Endothelial cell of umbilical vein (primary cell): Measurements from ENCODE around the gene ZNF319. TPM values are rescaled to one million over a fixed set of nuclear protein-coding genes. Genes with fewer than 3 reads are reported as not detected.

Source experiments
- BruUV-seq: library from RNA; stranded (reverse); fragments of 400-500 nt; replicated peaks from 2 replicates; lab custom pipeline; 2021; lab: Mats Ljungman, UMichigan
- CTCF ChIA-PET: fragments of 300-600, 350-600 bp; sonication (Branson Sonifier 250); formaldehyde crosslinking; loops from one replicate; lab custom pipeline; 2021; ENCODE audit warnings: antibody characterized with exemption, inconsistent platforms; lab: Charles Lee
- POLR2A ChIA-PET: fragments of 300-600, 350-600 bp; sonication (Branson Sonifier 250); formaldehyde crosslinking; loops from one replicate; lab custom pipeline; 2021; ENCODE audit warnings: antibody characterized with exemption, inconsistent platforms; lab: Charles Lee
- DNase-seq: peaks from one replicate; pipeline ENCODE4 v3.0.0-alpha.2; 2011; ENCODE audit warnings: low read depth, low spot score
- FAIRE-seq: peaks from 2 replicates; lab custom pipeline; 2011; peaks lifted over from hg19 to GRCh38; lab: Jason Lieb, UNC
- H2AFZ ChIP-seq: 2 replicates; pipeline ENCODE4 v1.6.0; 2012; ENCODE audit warnings: low read depth, low read length, control low read depth, inconsistent platforms
- H3K27ac ChIP-seq: 2 replicates; pipeline ENCODE4 v1.5.1; 2011; ENCODE audit warnings: low read depth, mild to moderate bottlenecking, control low read depth, low read length, moderate library complexity; ENCODE audit not compliant: insufficient read depth
- H3K27me3 ChIP-seq, 2 experiments: 2 replicates each; pipeline versions ENCODE4 v1.6.0 to v1.6.1; 2011; ENCODE audit warnings: low read length in 2 of 2, mixed read lengths in 1 of 2; ENCODE audit not compliant: control insufficient read depth in 2 of 2, insufficient read depth in 2 of 2
- H3K36me3 ChIP-seq, 2 experiments: 2 replicates in 1 of 2; 3 replicates in 1 of 2; pipeline ENCODE4 v1.5.1; 2011; ENCODE audit warnings: low read length in 2 of 2, mild to moderate bottlenecking in 1 of 2, moderate library complexity in 1 of 2; ENCODE audit not compliant: control insufficient read depth in 2 of 2, insufficient read depth in 2 of 2; ENCODE audit errors: extremely low read depth in 1 of 2
- H3K4me1 ChIP-seq: 3 replicates; pipeline ENCODE4 v1.5.1; 2011; ENCODE audit warnings: mild to moderate bottlenecking, low read length; ENCODE audit not compliant: control insufficient read depth, insufficient read depth; ENCODE audit errors: extremely low read depth
- H3K4me2 ChIP-seq: 2 replicates; pipeline ENCODE4 v1.6.1; 2011; ENCODE audit warnings: low read length, control low read depth, mixed read lengths; ENCODE audit not compliant: insufficient read depth
- H3K4me3 ChIP-seq, 3 experiments: fragments of 200-600 bp in 1 of 3; sonication (generic), shearing (Covaris generic) in 1 of 3; replicated peaks in 1 of 3; 2 replicates each; pipeline ENCODE4 v1.5.1; 2011 to 2016; ENCODE audit warnings: control low read depth in 3 of 3, low read length in 3 of 3, mild to moderate bottlenecking in 2 of 3, inconsistent platforms in 1 of 3, low read depth in 1 of 3, moderate library complexity in 1 of 3; ENCODE audit not compliant: insufficient read depth in 1 of 3
- H3K79me2 ChIP-seq: 2 replicates; pipeline ENCODE4 v1.6.0; 2012; ENCODE audit warnings: low read length, inconsistent platforms; ENCODE audit not compliant: control insufficient read depth, insufficient read depth
- H3K9ac ChIP-seq: replicated peaks from 2 replicates; pipeline ENCODE3; 2011; ENCODE audit warnings: low read length, control low read depth; ENCODE audit not compliant: insufficient read depth; ENCODE audit errors: extremely low read depth
- H3K9me1 ChIP-seq: replicated peaks from 3 replicates; pipeline ENCODE4 v1.6.0; 2011; ENCODE audit warnings: mild to moderate bottlenecking, low read length; ENCODE audit not compliant: control insufficient read depth, insufficient read depth; ENCODE audit errors: extremely low read depth
- H3K9me3 ChIP-seq: replicated peaks from 2 replicates; pipeline ENCODE4 v1.5.1; 2012; ENCODE audit warnings: low read length, inconsistent platforms; ENCODE audit not compliant: control insufficient read depth, insufficient read depth
- H4K20me1 ChIP-seq: replicated peaks from 2 replicates; pipeline ENCODE3; 2011; ENCODE audit warnings: mild to moderate bottlenecking, low read length; ENCODE audit not compliant: control insufficient read depth, insufficient read depth; ENCODE audit errors: extremely low read depth
- CTCF ChIP-seq, 2 donors: IDR thresholded peaks; 1 replicate in 1 of 2; 2 replicates in 1 of 2; pipeline ENCODE4 v1.5.1; 2011; ENCODE audit warnings: low read length in 2 of 2, mild to moderate bottlenecking in 2 of 2, moderate library complexity in 2 of 2, control low read depth in 1 of 2, inconsistent platforms in 1 of 2, low read depth in 1 of 2; ENCODE audit not compliant: insufficient read depth in 1 of 2; ENCODE audit errors: extremely low read depth in 1 of 2
- EZH2 ChIP-seq: IDR thresholded peaks from 2 replicates; pipeline ENCODE4 v1.6.1; 2012; ENCODE audit warnings: borderline replicate concordance, low read depth, mild to moderate bottlenecking, moderate library complexity, low read length, inconsistent platforms; ENCODE audit not compliant: severe bottlenecking
- FOS ChIP-seq: IDR thresholded peaks from 2 replicates; pipeline ENCODE4 v1.6.1; 2011; ENCODE audit warnings: mild to moderate bottlenecking, low read length, moderate library complexity, borderline replicate concordance; ENCODE audit not compliant: insufficient read depth
- POLR2A ChIP-seq: IDR thresholded peaks from 2 replicates; pipeline ENCODE4 v1.6.1; 2012; ENCODE audit warnings: low read depth, mild to moderate bottlenecking, control low read depth, low read length
- dilution Hi-C: fragments of 300-500 bp; cut with MboI; formaldehyde crosslinking; loops from one replicate; pipeline ENCODE4 v1.15.0; 2019; ENCODE audit warnings: low sequenced_read_pairs; ENCODE audit not compliant: extremely low pct_ligation_motif_present
- intact Hi-C: fragments of 100-400 bp; cut with micrococcal nuclease; formaldehyde crosslinking; loops from one replicate; pipeline ENCODE4 v1.10.0; 2022
- polyA plus RNA-seq, 4 experiments: library from polyadenylated mRNA; depleted of rRNA in 3 of 4; stranded (reverse) in 3 of 4; unstranded in 1 of 4; fragments of >200 nt; gene quantifications; 2 replicates each; pipeline versions ENCODE4 v1.2.1 to v1.2.3, GENCODE V29; 2011 to 2012; ENCODE audit warnings: missing spikeins in 1 of 4
- total RNA-seq: library from RNA; stranded (reverse); gene quantifications from 2 replicates; pipeline ENCODE4 v1.2.3, GENCODE V29; 2021

Gene ZNF319
- total and polyA plus RNA-seq, 2 donors (not counting 3 experiments of a cell fraction or from before 2014, with no cell fraction given): 5.4 to 9.9 TPM

DNA sequence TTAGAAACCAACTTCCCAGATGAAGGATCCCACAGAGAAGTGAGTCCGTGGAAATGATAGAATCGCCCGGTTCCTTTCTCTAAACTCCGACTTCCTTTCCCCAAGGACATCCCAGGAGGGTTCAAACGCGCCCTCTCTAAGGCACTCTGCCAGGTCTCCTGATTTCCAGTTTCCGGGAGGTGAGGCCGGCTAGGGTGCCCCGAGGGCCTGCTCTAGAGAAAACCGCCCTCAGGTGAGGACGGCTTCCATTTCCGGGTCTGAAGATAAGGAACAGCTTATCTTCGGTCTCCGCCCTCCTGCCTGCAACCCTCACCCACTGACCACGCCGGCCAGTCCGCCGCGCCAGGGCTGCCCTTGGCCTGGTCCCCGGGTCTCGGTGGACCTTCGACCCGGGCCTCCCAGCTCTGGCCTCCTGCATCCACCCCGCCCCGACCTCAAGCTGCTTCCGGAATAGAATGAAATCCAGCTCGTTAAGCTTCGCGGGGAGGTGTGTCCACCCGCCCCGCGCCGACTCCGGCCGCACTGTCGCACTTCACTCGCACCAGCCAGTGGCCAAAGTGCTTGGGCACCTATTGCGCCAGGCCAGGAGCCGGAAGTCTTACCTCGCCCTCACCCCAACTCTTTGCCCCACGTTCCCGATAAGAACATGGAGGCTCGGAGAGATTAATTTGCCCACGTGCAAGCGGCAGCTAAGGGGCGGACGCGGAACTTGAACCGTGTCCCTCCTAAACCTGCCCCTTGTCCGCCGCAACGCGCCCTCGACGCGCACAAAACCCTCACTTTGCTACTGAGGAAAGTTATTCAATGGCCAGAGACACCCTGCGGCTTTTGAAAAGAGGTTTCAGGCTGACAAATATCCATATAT lies 24.2 kb upstream of the ZNF319 start:
- H3K9me1 ChIP-seq: no peaks in the 10 kb centered on the region
- peaks cover 0 to 8% of the 10 kb centered on the region in 2 experiments for H3K27me3 ChIP-seq
- peak overlapping the region; percentile 84 for H3K4me2 ChIP-seq
- no peak overlapping the region for H3K27ac ChIP-seq
- no peak for FAIRE-seq
- peak overlapping the region; percentile 44 to 64 (median 51) for H3K4me3 ChIP-seq
- intact Hi-C loops: loop anchor here (1.0 kb wide), 1 partner anchor 98 kb away; no protein-coding TSS in a partner anchor
- POLR2A ChIA-PET: no interaction called here
- H3K36me3 ChIP-seq: no peaks in the 10 kb centered on the region
- no peaks in the 10 kb centered on the region for H4K20me1 ChIP-seq
- H3K9ac ChIP-seq: no peak overlapping the region
- CTCF ChIA-PET: interaction anchor here (1.0 to 5.6 kb wide), 7 partner anchors 8 to 463 kb away, joined by 4 to 81 read pairs (median 6); partner anchors contain the start of gene CFAP20
- dilution Hi-C loops: no loop called here
- TF ChIP-seq POLR2A (no peak), FOS (no peak), EZH2 (peak; percentile 30), CTCF (IDR thresholded peaks at IDR 0.05; ENCODE audit: extremely low read depth in 1 of 2, insufficient read depth in 1 of 2, low read depth in 1 of 2, low read length in 2 of 2) (no peak)
- H3K9me3 ChIP-seq: no peaks in the 10 kb centered on the region
- peaks cover 19% of the 10 kb centered on the region for H3K4me1 ChIP-seq
- no peak for DNase-seq
- H2AFZ ChIP-seq: peak overlapping the region; percentile 81
- H3K79me2 ChIP-seq: no peaks in the 10 kb centered on the region
- no TSS peak for BruUV-seq
